GM21390 (cell line): ENCODE measurements around the gene PPHLN1.

Experiments used
- ATAC-seq: cut with Tn5 transposase; IDR thresholded peaks from one replicate; pipeline ENCODE4 v1.9.1; 2021; ENCODE audit not compliant: unreplicated experiment

Gene PPHLN1

GRCh38 chr12:42475106-42475505 is 149.1 kb downstream of the PPHLN1 start:
- ATAC-seq = peak; percentile 49

DNA sequence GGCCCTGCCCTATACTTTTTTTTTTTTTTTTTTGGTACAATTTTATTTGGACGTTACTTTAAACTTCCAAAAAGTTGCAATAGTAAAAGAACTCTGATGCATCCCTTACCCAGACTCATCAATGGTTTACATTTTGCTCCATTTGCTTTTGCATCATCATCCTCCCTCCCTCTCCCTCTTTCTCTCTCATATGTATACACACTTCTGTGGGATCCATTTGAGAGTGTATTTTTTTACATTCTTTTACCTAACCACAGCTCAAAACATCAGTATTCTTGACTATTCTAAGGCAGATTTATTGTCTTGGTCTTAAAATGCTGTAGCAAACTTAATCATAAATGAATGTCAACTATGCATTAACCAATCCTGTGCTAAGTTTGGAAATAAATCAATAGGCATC is 152.0 kb downstream of the PPHLN1 start:
- no peak for ATAC-seq

GRCh38 chr12:42481368-42481767 is 155.4 kb downstream of the PPHLN1 start:
- ATAC-seq = no peak

DNA sequence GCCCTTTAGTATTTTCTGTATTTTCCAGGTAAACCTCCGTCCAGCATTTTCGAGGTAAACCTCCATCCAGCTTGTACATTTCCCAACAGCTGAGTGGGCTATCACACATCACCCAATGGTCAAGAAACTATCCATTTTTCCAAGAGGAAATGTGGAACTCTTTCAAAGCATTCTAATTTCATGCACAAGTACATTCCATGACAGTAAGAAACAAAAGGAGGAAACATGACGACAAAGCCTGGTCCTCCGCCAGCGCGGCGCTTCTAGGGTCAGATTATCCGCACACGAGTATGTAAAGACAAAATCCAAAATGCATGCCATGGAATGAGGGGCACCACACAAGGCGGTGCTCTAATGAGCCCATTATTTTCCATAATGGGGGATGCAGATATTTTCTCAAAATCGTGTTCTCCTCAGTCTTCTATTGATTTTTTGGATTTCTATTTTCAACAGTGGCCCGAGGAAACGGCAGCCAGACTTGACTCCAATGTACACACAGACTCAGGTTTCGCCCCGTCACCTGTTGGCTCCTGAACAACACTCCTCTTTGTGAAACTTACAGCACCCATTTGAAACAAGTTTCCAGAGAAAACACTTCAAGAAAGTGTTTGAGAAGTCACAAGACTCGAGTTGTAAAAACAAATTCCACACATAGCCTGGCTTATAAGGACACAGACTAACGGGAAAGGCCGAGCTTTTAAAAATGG is 156.2 kb downstream of the PPHLN1 start:
- no peak for ATAC-seq

- ATAC-seq = peak; percentile 84
These were observed 157.0 kb downstream of the PPHLN1 start for GRCh38 chr12:42482748-42483520.

DNA sequence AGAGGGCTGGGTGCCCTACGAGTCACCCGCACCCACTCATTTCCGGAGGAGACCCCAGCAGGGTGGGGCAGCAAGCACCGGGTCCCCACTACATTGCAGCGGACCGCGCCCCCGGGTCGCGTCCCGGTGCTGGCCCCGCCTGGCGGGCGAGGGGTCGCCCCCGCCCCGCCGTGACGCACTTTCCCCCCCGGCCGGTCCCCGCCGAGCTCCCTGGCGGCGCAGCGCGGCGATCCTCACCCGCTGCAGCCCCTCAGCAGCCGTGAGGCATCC is 157.5 kb downstream of the PPHLN1 start:
- peak; percentile 27 for ATAC-seq

DNA sequence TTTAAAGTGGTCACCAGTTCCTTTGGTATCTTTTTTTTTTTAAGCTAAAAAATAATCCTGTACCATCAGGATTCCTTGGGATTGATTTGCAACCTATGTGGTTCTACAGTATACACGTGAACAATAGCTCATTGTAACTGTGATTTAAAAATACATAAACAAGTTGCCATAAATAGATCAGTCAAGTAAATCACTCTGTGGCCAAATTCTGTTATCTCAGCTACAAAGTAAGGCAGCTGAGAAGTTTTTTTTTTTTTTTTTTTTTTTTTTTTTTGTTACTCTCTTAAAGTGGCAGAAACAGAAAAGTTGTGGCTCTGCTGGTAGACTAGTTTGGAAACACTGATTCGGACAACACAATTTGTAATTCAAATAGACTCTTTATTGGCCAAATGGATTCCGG is 159.0 kb downstream of the PPHLN1 start:
- ATAC-seq = no peak

- no peak for ATAC-seq
These were observed 159.9 kb downstream of the PPHLN1 start for GRCh38 chr12:42485823-42486222.

DNA sequence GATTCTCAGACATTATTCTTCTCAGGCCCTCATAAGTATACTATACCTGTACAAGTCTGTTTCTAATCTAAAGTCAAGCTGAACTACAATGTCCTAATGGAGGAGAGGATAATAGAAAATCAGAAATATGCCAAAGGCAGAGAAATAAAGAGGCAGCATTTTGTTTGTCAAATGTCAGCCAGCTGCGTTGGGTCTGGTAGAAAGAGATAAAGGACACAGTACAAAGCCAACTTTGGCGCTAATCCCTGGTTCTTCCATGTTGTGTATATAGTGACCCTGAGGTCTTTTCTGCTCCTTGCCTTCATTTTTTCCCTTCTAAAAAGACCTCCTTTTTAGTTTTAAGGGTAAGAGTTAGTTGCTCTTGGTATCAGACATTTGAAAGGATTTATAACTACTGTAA is 160.4 kb downstream of the PPHLN1 start:
- no peak for ATAC-seq

GRCh38 chr12:42490261-42490842 is 164.4 kb downstream of the PPHLN1 start:
- no peak for ATAC-seq
